Airway epithelial cell (primary cell): ENCODE data around the gene BMP2. TPM values are rescaled to one million over a fixed set of nuclear protein-coding genes. Genes with fewer than 3 reads are reported as not detected.

Experiments used
- total RNA-seq: library from RNA; depleted of rRNA; stranded (reverse); fragments of >200 nt; gene quantifications from 2 replicates; pipeline ENCODE4 v1.2.3, GENCODE V29; 2015

Gene BMP2
- 2.5 and 3.7 TPM in 2 replicates for total RNA-seq

DNA sequence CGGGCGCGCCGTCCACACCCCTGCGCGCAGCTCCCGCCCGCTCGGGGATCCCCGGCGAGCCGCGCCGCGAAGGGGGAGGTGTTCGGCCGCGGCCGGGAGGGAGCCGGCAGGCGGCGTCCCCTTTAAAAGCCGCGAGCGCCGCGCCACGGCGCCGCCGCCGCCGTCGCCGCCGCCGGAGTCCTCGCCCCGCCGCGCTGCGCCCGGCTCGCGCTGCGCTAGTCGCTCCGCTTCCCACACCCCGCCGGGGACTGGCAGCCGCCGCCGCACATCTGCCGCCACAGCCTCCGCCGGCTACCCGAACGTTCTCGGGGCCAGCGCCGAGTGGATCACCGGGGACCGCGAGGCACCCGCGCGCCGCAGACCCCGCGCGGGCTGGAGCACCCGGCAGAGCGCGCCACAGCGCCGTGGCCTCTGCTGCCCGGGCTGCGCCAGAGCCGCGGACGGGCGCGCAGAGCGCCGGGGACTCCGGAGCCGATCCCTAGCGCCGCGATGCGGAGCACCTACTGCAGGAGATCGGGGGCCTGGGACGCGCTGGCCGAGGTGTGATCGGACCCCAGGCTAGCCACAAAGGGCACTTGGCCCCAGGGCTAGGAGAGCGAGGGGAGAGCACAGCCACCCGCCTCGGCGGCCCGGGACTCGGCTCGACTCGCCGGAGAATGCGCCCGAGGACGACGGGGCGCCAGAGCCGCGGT, at the start of gene BMP2:
BMP2 (plus strand) TSS at position 151 of the 692 bp plus-strand sequence. CDS start 2,441 bp downstream, outside the sequence.

